CD14-positive monocyte (primary cell): ENCODE measurements around the gene PSMD13. TPM values are rescaled to one million over a fixed set of nuclear protein-coding genes. Genes with fewer than 3 reads are reported as not detected.

ENCODE experiments used
- DNase-seq, 3 donors: peaks; one replicate each; pipeline ENCODE4 v3.0.0-alpha.2; 2011 to 2022
- H2AFZ ChIP-seq: 2 replicates; pipeline ENCODE4 v1.6.0; 2012; ENCODE audit warnings: mild to moderate bottlenecking, low read depth, low read length, inconsistent platforms; ENCODE audit not compliant: insufficient read depth, poor library complexity, severe bottlenecking
- H3K27ac ChIP-seq, 2 donors: 1 replicate in 1 of 2; 2 replicates in 1 of 2; pipeline ENCODE4 v1.5.1; 2012 to 2013; ENCODE audit warnings: low read length in 2 of 2, control low read depth in 1 of 2, inconsistent platforms in 1 of 2, low read depth in 1 of 2, mild to moderate bottlenecking in 1 of 2
- H3K27me3 ChIP-seq, 2 donors: one replicate each; pipeline versions ENCODE4 v1.6.0 to v1.6.1; 2011 to 2013; ENCODE audit warnings: low read length in 2 of 2; ENCODE audit not compliant: control insufficient read depth in 2 of 2, insufficient read depth in 2 of 2
- H3K36me3 ChIP-seq, 2 donors: replicated peaks in 1 of 2; 1 replicate in 1 of 2; 2 replicates in 1 of 2; pipeline versions ENCODE4 v1.5.1 to v1.6.1; 2012 to 2013; ENCODE audit warnings: low read length in 2 of 2, control low read depth in 1 of 2, inconsistent platforms in 1 of 2, mild to moderate bottlenecking in 1 of 2; ENCODE audit not compliant: insufficient read depth in 2 of 2, control insufficient read depth in 1 of 2
- H3K4me1 ChIP-seq, 2 donors: 1 replicate in 1 of 2; 2 replicates in 1 of 2; pipeline versions ENCODE4 v1.5.1 to v1.6.1; 2012 to 2013; ENCODE audit warnings: low read length in 2 of 2, control low read depth in 1 of 2, inconsistent platforms in 1 of 2, mild to moderate bottlenecking in 1 of 2, moderate library complexity in 1 of 2; ENCODE audit not compliant: insufficient read depth in 2 of 2, control insufficient read depth in 1 of 2
- H3K4me2 ChIP-seq: replicated peaks from 2 replicates; pipeline ENCODE3; 2012; ENCODE audit warnings: low read length, moderate library complexity, mild to moderate bottlenecking; ENCODE audit not compliant: poor library complexity, severe bottlenecking; ENCODE audit errors: extremely low read depth
- H3K4me3 ChIP-seq, 3 experiments: fragments of 200-600 bp in 1 of 3; sonication (generic) in 1 of 3; replicated peaks in 1 of 3; 1 replicate in 2 of 3; 2 replicates in 1 of 3; pipeline ENCODE4 v1.5.1; 2011 to 2013; ENCODE audit warnings: low read length in 3 of 3, mild to moderate bottlenecking in 3 of 3, control low read depth in 2 of 3, low read depth in 2 of 3, inconsistent platforms in 1 of 3, moderate library complexity in 1 of 3
- H3K79me2 ChIP-seq: 2 replicates; pipeline ENCODE4 v1.6.0; 2012; ENCODE audit warnings: mild to moderate bottlenecking, control low read depth, inconsistent platforms, low read length, moderate library complexity; ENCODE audit not compliant: insufficient read depth
- H3K9ac ChIP-seq: 2 replicates; pipeline ENCODE4 v1.6.0; 2017; ENCODE audit warnings: low read length, mild to moderate bottlenecking; ENCODE audit not compliant: insufficient read depth, poor library complexity, severe bottlenecking
- H3K9me3 ChIP-seq, 2 donors: replicated peaks in 1 of 2; 1 replicate in 1 of 2; 2 replicates in 1 of 2; pipeline versions ENCODE4 v1.5.1 to v1.6.1; 2012 to 2013; ENCODE audit warnings: low read length in 2 of 2, control low read depth in 1 of 2; ENCODE audit not compliant: control insufficient read depth in 1 of 2, insufficient read depth in 1 of 2
- H4K20me1 ChIP-seq: 2 replicates; pipeline ENCODE4 v1.6.0; 2012; ENCODE audit warnings: mild to moderate bottlenecking, low read length, control low read depth, moderate library complexity; ENCODE audit not compliant: insufficient read depth
- H3K27ac Mint-ChIP-seq, 7 donors: one replicate each; pipeline ENCODE4 v1.8.0; 2020; ENCODE audit warnings: mild to moderate bottlenecking in 7 of 7, mixed read lengths in 7 of 7, moderate library complexity in 6 of 7, inconsistent platforms in 2 of 7
- H3K27me3 Mint-ChIP-seq, 3 donors: one replicate each; pipeline ENCODE4 v1.8.0; 2021 to 2022; ENCODE audit warnings: low read depth in 3 of 3, mild to moderate bottlenecking in 3 of 3, mixed read lengths in 3 of 3, moderate library complexity in 3 of 3, inconsistent platforms in 1 of 3
- H3K36me3 Mint-ChIP-seq, 2 donors: one replicate each; pipeline ENCODE4 v1.8.0; 2020; ENCODE audit warnings: mixed read lengths in 2 of 2, inconsistent platforms in 1 of 2, mild to moderate bottlenecking in 1 of 2
- H3K4me1 Mint-ChIP-seq: one replicate; pipeline ENCODE4 v1.8.0; 2020; ENCODE audit warnings: mild to moderate bottlenecking, mixed read lengths
- H3K4me3 Mint-ChIP-seq, 2 donors: one replicate each; pipeline ENCODE4 v1.8.0; 2020; ENCODE audit warnings: mild to moderate bottlenecking in 2 of 2, mixed read lengths in 2 of 2, moderate library complexity in 1 of 2
- H3K9me3 Mint-ChIP-seq, 7 donors: one replicate each; pipeline ENCODE4 v1.8.0; 2020 to 2022; ENCODE audit warnings: mixed read lengths in 7 of 7, mild to moderate bottlenecking in 6 of 7, moderate library complexity in 6 of 7, inconsistent platforms in 2 of 7
- WGBS: methylation state at CpG from one replicate; pipeline ENCODE4 v1.1.5; 2013; ENCODE audit warnings: missing lambda C conversion rate; ENCODE audit not compliant: insufficient coverage; 5-methylcytosine and 5-hydroxymethylcytosine counted together
- intact Hi-C, 2 donors: fragments of 100-400 bp; cut with micrococcal nuclease; formaldehyde crosslinking; loops; one replicate each; pipeline versions ENCODE4 v1.15.0 to v1.15.1; 2023
- polyA plus RNA-seq, 3 donors: library from polyadenylated mRNA; depleted of rRNA in 1 of 3; unstranded in 2 of 3; stranded (reverse) in 1 of 3; fragments of 300-500 nt in 2 of 3; fragments of >200 nt in 1 of 3; fragmentation: Illumina TruSeq in 2 of 3; gene quantifications; 1 replicate in 2 of 3; 2 replicates in 1 of 3; pipeline ENCODE4 v1.2.3, GENCODE V29; 2012 to 2021
- TF ChIP-seq, protein P1 (sequence below): fragments of 200-600 bp; IDR thresholded peaks from one replicate; pipeline ENCODE4 v1.8.0; 2022; ENCODE audit warnings: antibody characterized with exemption, mild to moderate bottlenecking

Gene PSMD13
- polyA plus RNA-seq, 3 donors, result 136 to 272 (median 218) TPM

DNA sequence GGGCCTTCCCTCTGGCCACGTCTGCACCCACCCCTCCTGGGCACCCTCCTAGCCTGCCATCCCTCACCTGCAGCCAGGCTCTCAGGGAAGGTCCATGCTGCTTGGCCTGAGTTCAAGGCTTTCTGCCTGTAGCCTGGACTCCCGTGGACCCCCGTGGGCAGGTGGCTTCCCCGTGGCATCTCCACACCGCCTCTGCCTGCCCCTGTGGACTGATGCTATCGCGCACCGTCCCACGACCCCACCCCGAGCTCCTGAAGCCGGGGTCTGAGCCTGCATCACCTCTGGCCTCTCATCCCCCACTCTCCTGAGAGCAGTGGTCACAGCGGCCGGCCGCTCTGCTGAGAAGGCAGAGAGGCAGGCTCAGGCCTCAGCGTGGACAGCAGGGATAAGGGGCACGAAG, 58.0 kb downstream of the PSMD13 start:
- no peak overlapping the region for H3K9ac ChIP-seq

DNA sequence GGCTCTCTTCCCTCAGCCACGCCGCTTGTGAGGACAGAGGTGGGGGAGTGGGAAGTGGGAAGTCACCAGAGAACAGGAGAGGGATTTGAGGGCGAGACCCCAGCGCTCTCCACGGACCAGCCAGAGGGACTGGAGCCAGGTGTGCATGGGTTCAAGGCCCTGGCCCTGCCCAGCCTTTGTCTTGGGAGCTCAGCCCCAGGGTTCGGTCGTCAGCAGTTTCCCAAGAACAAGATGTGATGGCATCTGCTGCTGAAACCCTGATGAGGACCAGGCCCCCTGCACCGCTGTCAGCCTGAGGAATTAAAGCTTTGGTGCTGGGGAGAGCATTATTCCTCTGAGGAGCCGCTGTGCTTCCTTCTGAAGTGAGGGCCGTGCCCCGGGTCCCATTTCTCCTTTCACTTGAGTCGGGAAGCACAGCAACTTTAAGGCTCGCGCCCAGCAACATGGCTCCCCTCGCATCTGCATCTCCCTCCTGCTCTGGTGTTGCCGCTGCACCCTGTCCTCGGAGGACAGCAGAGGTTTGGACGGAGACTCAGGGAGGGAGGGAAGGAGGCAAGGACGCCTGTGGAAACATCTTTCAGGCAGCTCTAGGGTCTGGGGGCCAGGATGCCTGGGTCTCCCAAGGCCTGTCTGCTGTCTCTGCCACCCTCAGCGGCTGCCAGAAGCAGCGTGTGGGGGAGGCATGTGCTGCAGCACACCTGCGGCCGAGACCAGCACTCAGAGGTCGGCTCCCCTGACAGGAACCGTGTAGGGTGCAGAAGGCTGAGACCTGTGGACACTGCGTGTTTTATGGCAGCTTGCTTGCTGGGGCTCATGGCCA, 58.8 kb downstream of the PSMD13 start:
- Histone ChIP-seq H3K9me3 (no peaks in the 10 kb centered on the region), H3K4me3 (no peak overlapping the region), H2AFZ (no peak overlapping the region), H3K27ac (no peak overlapping the region), H3K27me3 (peaks cover 0 to 6% of the 10 kb centered on the region in 2 donors), H3K4me1 (peaks cover 7 to 9% of the 10 kb centered on the region in 2 donors), H3K4me2 (no peak overlapping the region), H4K20me1 (no peaks in the 10 kb centered on the region), H3K9ac (no peak overlapping the region), H3K79me2 (no peaks in the 10 kb centered on the region), H3K36me3 (no peaks in the 10 kb centered on the region)
- Mint-ChIP-seq H3K4me3 (no peak overlapping the region), H3K9me3 (no peaks in the 10 kb centered on the region), H3K27me3 (peaks cover 12 to 47% (median 17%) of the 10 kb centered on the region in 3 donors), H3K27ac (no peak overlapping the region), H3K4me1 (peaks cover 8% of the 10 kb centered on the region), H3K36me3 (peaks cover 5 to 10% of the 10 kb centered on the region in 2 donors)
- TF ChIP-seq, protein P1, sequence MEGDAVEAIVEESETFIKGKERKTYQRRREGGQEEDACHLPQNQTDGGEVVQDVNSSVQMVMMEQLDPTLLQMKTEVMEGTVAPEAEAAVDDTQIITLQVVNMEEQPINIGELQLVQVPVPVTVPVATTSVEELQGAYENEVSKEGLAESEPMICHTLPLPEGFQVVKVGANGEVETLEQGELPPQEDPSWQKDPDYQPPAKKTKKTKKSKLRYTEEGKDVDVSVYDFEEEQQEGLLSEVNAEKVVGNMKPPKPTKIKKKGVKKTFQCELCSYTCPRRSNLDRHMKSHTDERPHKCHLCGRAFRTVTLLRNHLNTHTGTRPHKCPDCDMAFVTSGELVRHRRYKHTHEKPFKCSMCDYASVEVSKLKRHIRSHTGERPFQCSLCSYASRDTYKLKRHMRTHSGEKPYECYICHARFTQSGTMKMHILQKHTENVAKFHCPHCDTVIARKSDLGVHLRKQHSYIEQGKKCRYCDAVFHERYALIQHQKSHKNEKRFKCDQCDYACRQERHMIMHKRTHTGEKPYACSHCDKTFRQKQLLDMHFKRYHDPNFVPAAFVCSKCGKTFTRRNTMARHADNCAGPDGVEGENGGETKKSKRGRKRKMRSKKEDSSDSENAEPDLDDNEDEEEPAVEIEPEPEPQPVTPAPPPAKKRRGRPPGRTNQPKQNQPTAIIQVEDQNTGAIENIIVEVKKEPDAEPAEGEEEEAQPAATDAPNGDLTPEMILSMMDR, result no peak
- intact Hi-C loops, result no loop called here
- DNase-seq, result no peak
- WGBS, result 91% methylated on average over 24 of the region's 26 CpGs

More for the DNA sequence above, 58.0 kb downstream of the PSMD13 start:
- Histone ChIP-seq H3K27ac (no peak overlapping the region), H3K4me2 (no peak overlapping the region), H3K27me3 (peaks cover 0 to 3% of the 10 kb centered on the region in 2 donors), H3K4me3 (no peak overlapping the region), H2AFZ (no peak overlapping the region), H3K9me3 (no peaks in the 10 kb centered on the region), H3K4me1 (peaks cover 10% of the 10 kb centered on the region in 2 donors), H3K36me3 (no peaks in the 10 kb centered on the region), H4K20me1 (no peaks in the 10 kb centered on the region), H3K79me2 (no peaks in the 10 kb centered on the region)
- DNase-seq, result no peak
- Mint-ChIP-seq H3K27ac (no peak overlapping the region), H3K4me1 (peaks cover 10% of the 10 kb centered on the region), H3K9me3 (no peaks in the 10 kb centered on the region), H3K4me3 (no peak overlapping the region), H3K36me3 (peaks cover 5 to 10% of the 10 kb centered on the region in 2 donors), H3K27me3 (peaks cover 9 to 47% (median 13%) of the 10 kb centered on the region in 3 donors)
- 94% methylated on average over 14 of the region's 16 CpGs for WGBS
- TF ChIP-seq, protein P1, result no peak
- intact Hi-C loops, result no loop called here
